AG09319 (cell line): ENCODE measurements around the gene TMEM154.

Source experiments
- DNase-seq: peaks from one replicate; pipeline ENCODE4 v3.0.0-alpha.2; 2010; ENCODE audit warnings: low read depth; ENCODE audit errors: extremely low read depth
- TF ChIP-seq, protein P1 (sequence below): IDR thresholded peaks from 2 replicates; pipeline ENCODE4 v1.5.1; 2011; ENCODE audit warnings: low read depth, mild to moderate bottlenecking, inconsistent platforms, low read length, moderate library complexity

The TMEM154 gene

DNA sequence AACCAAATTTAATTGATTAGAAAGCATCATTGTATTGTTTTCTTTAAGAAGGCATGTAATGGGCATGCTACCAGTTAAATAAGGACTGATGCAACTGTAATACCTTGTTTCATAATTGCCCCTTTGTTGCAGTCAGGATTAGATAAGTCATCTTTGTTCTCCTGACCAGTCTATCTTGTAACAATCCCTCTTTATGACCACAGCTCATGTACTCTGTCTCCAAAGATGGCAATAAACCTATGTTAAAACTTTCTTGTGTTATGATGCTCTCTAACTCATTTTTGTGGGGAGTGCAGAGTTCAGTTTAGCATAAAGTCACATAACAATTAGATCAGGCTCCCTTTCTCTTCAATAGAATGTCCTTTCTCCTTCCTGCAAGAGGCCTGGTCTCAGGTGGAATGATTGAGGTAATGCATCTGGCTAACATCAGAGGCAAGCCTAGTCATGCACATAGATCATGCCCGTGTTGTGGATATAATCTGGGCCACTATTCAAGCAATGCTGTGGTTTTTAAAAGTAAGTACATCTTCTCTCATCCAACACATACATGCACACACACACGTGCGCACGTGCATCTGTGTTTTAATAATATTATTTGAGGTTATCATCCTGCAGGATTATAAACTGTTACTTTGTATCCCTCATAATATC is 45.6 kb downstream of the TMEM154 start:
- TF ChIP-seq, protein P1, sequence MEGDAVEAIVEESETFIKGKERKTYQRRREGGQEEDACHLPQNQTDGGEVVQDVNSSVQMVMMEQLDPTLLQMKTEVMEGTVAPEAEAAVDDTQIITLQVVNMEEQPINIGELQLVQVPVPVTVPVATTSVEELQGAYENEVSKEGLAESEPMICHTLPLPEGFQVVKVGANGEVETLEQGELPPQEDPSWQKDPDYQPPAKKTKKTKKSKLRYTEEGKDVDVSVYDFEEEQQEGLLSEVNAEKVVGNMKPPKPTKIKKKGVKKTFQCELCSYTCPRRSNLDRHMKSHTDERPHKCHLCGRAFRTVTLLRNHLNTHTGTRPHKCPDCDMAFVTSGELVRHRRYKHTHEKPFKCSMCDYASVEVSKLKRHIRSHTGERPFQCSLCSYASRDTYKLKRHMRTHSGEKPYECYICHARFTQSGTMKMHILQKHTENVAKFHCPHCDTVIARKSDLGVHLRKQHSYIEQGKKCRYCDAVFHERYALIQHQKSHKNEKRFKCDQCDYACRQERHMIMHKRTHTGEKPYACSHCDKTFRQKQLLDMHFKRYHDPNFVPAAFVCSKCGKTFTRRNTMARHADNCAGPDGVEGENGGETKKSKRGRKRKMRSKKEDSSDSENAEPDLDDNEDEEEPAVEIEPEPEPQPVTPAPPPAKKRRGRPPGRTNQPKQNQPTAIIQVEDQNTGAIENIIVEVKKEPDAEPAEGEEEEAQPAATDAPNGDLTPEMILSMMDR = no peak
- no peak for DNase-seq

DNA sequence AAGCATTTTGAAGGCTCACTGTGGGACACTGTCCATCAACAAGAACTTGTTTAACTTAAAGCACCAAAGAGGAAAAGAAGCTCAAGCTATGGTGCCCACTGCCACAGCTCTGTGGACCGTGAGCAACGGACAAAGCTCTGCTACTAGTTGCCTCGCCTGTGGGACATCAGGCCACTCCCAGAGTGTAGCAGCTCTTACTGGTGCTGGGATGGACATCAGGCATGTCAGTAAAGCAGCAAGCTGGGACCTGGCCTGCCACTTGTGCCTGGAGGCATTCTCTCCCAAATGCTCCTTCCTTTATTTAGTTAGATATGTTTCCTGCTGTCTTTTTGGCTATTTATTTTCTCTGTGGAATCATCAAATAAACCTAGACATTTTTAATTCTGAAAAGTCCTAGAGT is 46.7 kb downstream of the TMEM154 start:
- no peak for DNase-seq
- TF ChIP-seq, protein P1 = no peak

DNA sequence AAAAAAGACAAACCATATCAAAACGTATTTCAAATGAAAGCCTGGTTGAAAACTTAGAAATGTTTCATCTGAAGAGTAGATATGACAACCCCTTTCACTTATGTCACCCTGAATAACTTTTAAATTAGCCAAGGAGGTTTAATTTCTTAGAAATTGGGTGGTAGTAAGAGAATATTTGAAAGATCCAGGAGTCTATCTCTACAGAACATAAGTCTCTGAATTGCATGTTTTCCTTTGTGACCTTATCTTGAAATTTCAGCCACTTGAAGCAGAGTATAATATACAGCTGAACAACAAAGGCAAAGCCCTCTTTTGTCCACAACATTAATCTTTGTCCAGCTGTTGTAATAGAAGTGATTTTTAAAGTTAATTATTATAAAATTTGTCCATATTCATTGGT is 49.5 kb downstream of the TMEM154 start:
- DNase-seq = no peak
- TF ChIP-seq, protein P1 = no peak

DNA sequence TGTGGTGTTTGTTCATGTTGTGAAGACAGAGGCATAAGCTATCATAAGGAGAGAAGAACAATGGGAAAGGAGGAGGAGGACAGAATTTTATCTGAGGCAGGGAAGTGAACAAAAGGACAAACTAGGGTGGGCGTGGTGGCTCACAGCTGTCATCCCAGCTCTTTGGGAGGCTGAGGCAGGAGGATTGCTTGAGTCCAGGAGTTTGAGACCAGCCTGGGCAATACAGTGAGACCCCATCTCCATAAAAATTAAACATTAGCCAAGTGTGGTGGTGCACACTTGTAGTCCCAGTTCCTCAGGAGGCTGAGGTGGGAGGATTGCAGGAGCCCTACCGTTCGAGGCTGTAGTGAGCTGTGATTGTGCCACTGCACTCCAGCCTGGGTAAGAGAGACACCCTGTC is 49.9 kb downstream of the TMEM154 start:
- no peak for DNase-seq
- TF ChIP-seq, protein P1 = no peak

DNA sequence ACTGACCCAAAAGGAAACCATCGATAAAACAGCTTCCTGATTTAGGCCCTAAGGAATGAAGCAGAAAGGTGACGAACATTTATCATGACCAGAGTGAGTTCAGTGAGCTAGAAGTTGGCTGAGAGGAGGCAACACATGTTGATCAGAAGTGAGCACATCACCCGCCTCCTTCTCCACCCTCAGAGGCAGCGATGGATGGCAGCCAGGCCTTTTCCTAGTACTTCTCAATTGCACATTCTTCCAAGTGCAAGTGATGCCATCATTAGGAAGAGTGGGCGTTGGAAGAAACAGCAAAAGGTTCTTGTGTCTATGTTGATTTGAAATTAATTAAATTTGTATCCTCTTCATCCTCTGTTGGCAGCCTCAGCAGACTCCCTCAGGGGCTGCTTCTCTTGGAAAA is 51.7 kb downstream of the TMEM154 start:
- TF ChIP-seq, protein P1 = no peak
- no peak for DNase-seq

DNA sequence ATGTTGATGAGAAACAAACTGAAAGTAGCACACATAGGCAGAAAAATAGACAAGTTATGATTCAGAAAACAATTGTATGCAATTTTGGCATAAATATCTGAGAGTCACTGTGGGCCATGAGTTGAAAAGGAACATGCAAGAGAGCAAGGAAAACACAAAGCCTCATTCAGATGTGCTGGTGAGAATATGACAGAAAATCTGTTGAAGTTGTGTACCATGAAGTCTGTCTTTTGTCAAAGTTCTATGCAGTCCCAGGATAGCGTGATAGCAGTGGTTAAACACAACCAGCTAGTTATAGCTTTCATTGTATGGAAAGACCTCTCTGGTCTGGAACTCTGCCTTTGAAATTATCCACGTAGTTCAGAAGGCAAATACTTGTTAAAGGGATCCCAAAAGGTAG is 53.0 kb downstream of the TMEM154 start:
- TF ChIP-seq, protein P1 = no peak
- DNase-seq = no peak

DNA sequence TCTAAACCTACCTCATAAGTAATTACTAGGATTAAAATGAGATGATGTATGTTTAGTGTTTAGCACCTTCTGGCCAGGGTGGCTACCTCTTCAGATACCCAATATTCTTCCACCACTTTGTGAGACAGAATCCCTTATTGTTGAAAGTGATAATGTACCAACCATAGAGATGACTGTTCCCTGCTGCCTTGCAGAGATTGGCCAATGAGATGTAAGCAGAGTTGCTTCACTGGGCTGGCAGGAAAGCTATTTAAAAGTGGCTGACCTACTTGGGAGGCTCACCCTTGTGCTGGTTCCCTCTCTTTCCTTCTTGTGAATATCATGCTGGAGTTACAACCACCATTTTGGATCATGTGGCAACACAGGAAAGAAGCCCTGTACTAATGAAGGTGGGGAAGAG is 58.9 kb downstream of the TMEM154 start:
- TF ChIP-seq, protein P1 = no peak
- no peak for DNase-seq
